Measurements from ENCODE around the gene MYO7A. TPM values are rescaled to one million over a fixed set of nuclear protein-coding genes. Genes with fewer than 3 reads are reported as not detected.

MYO7A gene
- total RNA-seq, 1 donor from 2014 or later, result 3.2 TPM

DNA sequence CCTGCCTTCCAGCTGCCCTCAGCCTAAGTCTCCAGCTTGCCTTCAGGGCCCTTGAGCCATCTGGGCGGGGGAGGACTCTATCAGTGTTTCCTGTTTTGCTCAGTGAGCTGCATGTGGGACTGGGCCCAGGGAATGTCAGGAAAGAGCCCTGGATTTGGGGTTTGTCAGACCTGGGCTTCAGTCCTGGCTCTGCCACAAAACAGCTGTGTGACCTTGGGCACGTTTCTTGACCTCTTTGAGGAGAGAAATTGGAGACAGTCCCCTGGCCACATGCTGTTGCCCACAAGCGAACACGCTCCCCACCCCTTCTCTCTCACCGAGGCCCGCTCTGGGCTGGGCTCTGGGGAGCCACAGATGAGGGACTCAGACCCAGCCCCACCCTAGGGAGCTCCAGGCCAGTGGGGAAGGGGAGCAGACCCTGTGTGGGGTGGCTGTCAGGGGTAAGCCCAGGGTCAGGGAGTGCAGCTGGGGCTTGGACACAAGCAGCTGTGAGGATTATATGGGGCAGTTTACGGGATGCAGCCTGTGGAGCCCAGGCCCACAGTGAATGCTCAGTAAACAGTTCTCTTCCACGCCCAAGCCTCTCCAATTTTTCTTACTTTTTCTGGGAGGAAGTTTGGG lies 12.3 kb downstream of the MYO7A start:
- peak; percentile 65 for DNase-seq
- Histone ChIP-seq H3K4me3 (no peak overlapping the region), H3K27ac (replicated peaks) (peak overlapping the region; percentile 75), H3K4me1 (peaks cover 34% of the 10 kb centered on the region), H3K36me3 (no peaks in the 10 kb centered on the region), H3K9me3 (replicated peaks) (no peaks in the 10 kb centered on the region), H3K27me3 (ENCODE audit: low read depth) (peaks cover 14% of the 10 kb centered on the region)
- intact Hi-C loops (cut with micrococcal nuclease), result no loop called here
- TF ChIP-seq, protein P1, sequence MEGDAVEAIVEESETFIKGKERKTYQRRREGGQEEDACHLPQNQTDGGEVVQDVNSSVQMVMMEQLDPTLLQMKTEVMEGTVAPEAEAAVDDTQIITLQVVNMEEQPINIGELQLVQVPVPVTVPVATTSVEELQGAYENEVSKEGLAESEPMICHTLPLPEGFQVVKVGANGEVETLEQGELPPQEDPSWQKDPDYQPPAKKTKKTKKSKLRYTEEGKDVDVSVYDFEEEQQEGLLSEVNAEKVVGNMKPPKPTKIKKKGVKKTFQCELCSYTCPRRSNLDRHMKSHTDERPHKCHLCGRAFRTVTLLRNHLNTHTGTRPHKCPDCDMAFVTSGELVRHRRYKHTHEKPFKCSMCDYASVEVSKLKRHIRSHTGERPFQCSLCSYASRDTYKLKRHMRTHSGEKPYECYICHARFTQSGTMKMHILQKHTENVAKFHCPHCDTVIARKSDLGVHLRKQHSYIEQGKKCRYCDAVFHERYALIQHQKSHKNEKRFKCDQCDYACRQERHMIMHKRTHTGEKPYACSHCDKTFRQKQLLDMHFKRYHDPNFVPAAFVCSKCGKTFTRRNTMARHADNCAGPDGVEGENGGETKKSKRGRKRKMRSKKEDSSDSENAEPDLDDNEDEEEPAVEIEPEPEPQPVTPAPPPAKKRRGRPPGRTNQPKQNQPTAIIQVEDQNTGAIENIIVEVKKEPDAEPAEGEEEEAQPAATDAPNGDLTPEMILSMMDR (IDR thresholded peaks at IDR 0.05; ENCODE audit: borderline replicate concordance), result no peak

DNA sequence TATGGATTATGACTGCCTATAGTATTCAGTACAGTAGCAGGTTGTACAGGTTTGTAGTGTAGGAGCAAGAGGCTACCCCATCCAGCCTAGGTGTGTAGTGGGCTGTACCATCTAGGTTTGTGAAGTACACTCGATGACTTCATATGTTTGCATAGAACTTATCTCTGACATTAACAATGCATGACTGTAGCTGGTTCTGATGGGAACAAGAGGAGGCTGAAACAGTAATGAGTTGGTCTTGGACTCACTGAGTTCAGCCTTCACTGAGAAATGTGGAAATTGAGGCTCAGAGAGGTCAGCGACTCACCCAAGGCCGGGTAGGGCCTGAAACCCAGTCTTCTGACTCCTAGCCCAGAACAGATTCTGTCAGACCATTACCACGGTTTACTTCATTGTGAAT lies 13.0 kb downstream of the MYO7A start:
- H3K27ac ChIP-seq (replicated peaks), result peak overlapping the region; percentile 75
- DNase-seq, result no peak
- TF ChIP-seq, protein P1 (IDR thresholded peaks at IDR 0.05; ENCODE audit: borderline replicate concordance), result no peak

DNA sequence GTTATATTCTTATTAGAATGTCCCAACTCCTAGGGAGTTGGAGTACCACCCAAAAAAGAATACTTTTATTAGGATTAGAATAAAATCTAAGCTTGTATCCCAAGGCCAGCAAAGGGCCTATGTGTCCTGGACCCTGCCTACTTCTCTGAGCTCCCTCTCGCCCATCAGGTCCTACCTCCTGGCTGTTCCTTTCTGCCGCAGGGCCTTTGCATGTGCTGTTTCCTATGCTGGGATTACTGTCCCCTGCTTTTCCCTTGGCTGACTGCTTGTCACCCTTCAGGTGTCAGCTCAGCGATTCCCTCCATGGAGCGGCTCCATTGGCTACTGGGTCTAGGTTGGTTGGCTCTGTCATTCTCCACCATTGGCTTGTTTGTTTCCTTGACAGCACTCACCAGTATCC lies 13.4 kb downstream of the MYO7A start:
- H3K9me3 ChIP-seq (replicated peaks), result no peaks in the 10 kb centered on the region
- H3K4me1 ChIP-seq, result peaks cover 34% of the 10 kb centered on the region
- H3K36me3 ChIP-seq, result no peaks in the 10 kb centered on the region
- DNase-seq, result no peak
- intact Hi-C loops (cut with micrococcal nuclease), result no loop called here
- no peak overlapping the region for H3K27ac ChIP-seq (replicated peaks)
- H3K27me3 ChIP-seq (ENCODE audit: low read depth), result peaks cover 14% of the 10 kb centered on the region
- TF ChIP-seq, protein P1 (IDR thresholded peaks at IDR 0.05; ENCODE audit: borderline replicate concordance), result no peak
- H3K4me3 ChIP-seq, result no peak overlapping the region

More for the DNA sequence above, 13.0 kb downstream of the MYO7A start:
- Histone ChIP-seq H3K4me1 (peaks cover 34% of the 10 kb centered on the region), H3K36me3 (no peaks in the 10 kb centered on the region), H3K27me3 (ENCODE audit: low read depth) (peaks cover 14% of the 10 kb centered on the region), H3K9me3 (replicated peaks) (no peaks in the 10 kb centered on the region), H3K4me3 (no peak overlapping the region)
- intact Hi-C loops (cut with micrococcal nuclease), result no loop called here

DNA sequence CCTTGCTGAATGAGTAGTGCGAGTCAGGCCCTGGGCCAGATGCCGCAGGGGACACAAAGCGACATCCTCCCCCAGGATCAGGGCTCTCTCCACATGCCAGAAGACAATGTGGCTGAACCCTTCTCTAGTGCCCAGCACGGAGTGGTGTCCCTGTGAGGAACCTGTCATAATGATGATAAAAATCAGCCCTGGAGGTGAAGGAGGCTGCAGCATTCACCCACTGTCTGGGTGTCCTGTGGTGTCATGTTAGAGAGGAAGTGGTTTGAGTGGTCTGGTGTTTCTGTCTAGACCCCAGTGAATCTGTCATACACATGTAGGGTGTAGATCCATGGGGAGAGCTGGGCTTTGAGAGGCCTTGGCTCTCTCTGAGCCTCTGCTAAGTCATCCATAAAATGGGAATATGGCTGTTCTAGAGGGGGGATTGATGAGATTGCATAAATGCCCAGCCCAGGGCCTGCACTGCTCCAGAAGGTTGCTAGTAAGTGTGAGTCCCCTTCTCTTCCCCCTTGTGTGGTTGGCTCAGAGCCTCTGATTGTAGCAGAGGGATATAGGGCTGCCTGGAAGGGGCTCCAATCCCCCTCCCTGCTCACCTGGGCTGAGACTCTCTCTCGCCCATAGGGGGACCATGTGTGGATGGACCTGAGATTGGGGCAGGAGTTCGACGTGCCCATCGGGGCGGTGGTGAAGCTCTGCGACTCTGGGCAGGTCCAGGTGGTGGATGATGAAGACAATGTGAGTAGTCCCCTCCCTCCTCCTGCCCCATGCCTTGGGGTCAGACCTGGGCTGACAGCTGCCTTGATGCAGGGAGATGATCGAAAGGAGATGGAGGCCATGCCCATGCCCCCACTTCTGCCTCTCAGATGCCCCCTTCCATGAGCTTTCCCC lies 14.3 kb downstream of the MYO7A start:
- no peaks in the 10 kb centered on the region for H3K9me3 ChIP-seq (replicated peaks)
- TF ChIP-seq, protein P1 (IDR thresholded peaks at IDR 0.05; ENCODE audit: borderline replicate concordance), result no peak
- no peak overlapping the region for H3K27ac ChIP-seq (replicated peaks)

DNA sequence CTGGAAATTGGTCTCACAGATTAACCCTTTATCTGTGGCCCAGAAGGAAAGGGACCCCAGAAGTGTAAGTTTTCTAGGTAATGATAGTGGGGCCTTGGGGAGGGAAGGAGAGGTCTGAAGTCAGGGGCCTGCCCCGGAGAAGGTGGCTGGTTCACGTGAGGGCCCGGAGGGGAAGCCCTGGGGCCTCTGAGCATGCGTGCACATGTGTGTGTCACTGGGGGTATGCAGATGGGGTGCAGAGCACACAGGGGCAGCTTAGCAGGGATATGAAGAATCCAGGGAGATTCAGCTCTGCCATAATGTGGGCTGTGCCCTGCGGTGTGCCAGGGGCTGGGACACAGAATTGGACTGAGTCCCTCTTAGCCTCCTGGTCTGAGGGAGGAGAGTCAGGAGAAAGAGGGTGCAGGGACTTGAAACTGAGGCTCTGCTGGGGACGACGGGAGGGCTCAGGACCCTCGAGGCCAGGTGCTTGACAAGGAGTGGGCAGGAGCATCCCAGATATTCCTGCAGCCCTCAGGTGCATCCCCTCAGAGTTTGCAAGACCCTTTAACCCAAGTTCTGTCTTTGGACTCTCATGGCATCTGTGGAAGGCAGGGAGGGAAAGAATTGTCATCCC lies 15.5 kb downstream of the MYO7A start:
- Histone ChIP-seq H3K27ac (replicated peaks) (no peak overlapping the region), H3K4me1 (peaks cover 26% of the 10 kb centered on the region), H3K9me3 (replicated peaks) (no peaks in the 10 kb centered on the region), H3K27me3 (ENCODE audit: low read depth) (peaks cover 18% of the 10 kb centered on the region), H3K36me3 (no peaks in the 10 kb centered on the region), H3K4me3 (no peak overlapping the region)
- intact Hi-C loops (cut with micrococcal nuclease), result no loop called here
- TF ChIP-seq, protein P1 (IDR thresholded peaks at IDR 0.05; ENCODE audit: borderline replicate concordance), result no peak
- DNase-seq, result no peak

More for the DNA sequence above, 14.3 kb downstream of the MYO7A start:
- no peak overlapping the region for H3K4me3 ChIP-seq
- no peak for DNase-seq
- H3K27me3 ChIP-seq (ENCODE audit: low read depth), result peaks cover 20% of the 10 kb centered on the region
- H3K4me1 ChIP-seq, result peaks cover 34% of the 10 kb centered on the region
- H3K36me3 ChIP-seq, result no peaks in the 10 kb centered on the region
- intact Hi-C loops (cut with micrococcal nuclease), result no loop called here

Data from left ventricle myocardium inferior (tissue), 1 donor.